CD4-positive, alpha-beta T cell treated with Interleukin-2 at 100 ng/mL for 4 hours (primary cell): ENCODE results near the gene ANKS1A.

Experiments
- DNase-seq: peaks from one replicate; pipeline ENCODE4 v3.0.0-alpha.2; 2020; ENCODE audit warnings: low spot score

ANKS1A gene

GRCh38 chr6:35025232-35026188, 136.5 kb downstream of the ANKS1A start:
- DNase-seq, result no peak

- no peak for DNase-seq
These were observed 137.6 kb downstream of the ANKS1A start for GRCh38 chr6:35026434-35027222.

GRCh38 chr6:35027807-35028206, 138.8 kb downstream of the ANKS1A start:
- no peak for DNase-seq

GRCh38 chr6:35028781-35029769, 140.0 kb downstream of the ANKS1A start:
- DNase-seq, result no peak

GRCh38 chr6:35030099-35030498, 141.0 kb downstream of the ANKS1A start:
- DNase-seq, result no peak

- DNase-seq, result no peak
These were observed 142.8 kb downstream of the ANKS1A start for GRCh38 chr6:35031611-35032529.

- no peak for DNase-seq
These were observed 144.6 kb downstream of the ANKS1A start for GRCh38 chr6:35033683-35034082.

GRCh38 chr6:35034411-35035191, 145.5 kb downstream of the ANKS1A start:
- DNase-seq, result no peak

- no peak for DNase-seq
These were observed 146.5 kb downstream of the ANKS1A start for GRCh38 chr6:35035481-35036030.

GRCh38 chr6:35036059-35036827, 147.2 kb downstream of the ANKS1A start:
- no peak for DNase-seq

- DNase-seq, result no peak
These were observed 148.0 kb downstream of the ANKS1A start for GRCh38 chr6:35036828-35037663.

- no peak for DNase-seq
These were observed 148.6 kb downstream of the ANKS1A start for GRCh38 chr6:35037664-35038038.

- no peak for DNase-seq
These were observed 149.0 kb downstream of the ANKS1A start for GRCh38 chr6:35038076-35038475.

GRCh38 chr6:35040398-35040797, 151.3 kb downstream of the ANKS1A start:
- DNase-seq, result no peak

GRCh38 chr6:35041086-35041861, 152.2 kb downstream of the ANKS1A start:
- DNase-seq, result no peak

- DNase-seq, result no peak
These were observed 153.2 kb downstream of the ANKS1A start for GRCh38 chr6:35042031-35042815.
